Measurements from ENCODE around the gene MED10.

DNA sequence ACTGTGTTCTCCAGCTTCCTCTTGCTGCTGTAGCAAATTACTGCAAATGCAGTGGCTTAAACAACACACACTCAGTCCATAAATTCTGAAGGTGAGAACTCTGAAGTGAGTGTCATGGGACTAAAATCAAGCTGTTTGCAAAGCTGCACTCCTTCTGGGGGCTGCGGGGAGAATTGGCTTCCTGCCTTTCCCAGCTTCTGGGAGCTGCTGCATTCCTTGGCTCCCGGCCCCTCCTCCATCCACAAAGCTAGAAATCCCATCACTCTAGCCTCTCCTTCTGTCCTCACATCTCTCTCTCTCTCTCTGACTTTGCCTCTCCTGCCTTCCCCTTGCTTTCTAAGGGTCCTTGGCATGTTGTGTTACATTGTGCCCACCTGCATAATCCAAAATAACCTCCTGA, 14.2 kb upstream of the MED10 start:
- TF ChIP-seq POLR2AphosphoS5 (IDR thresholded peaks at IDR 0.05; ENCODE audit: low read depth, low read length): no peak
- TF ChIP-seq POLR2A (IDR thresholded peaks at IDR 0.05; ENCODE audit: low read depth, low read length): no peak

All from GM12892 (cell line).